ENCODE results near the gene CBX1.
"Not testable (repeated sequence)": the region's sequence is repeated elsewhere in the genome, so short reads cannot be mapped to it uniquely, and the experiment has no call there.

CBX1 gene

DNA sequence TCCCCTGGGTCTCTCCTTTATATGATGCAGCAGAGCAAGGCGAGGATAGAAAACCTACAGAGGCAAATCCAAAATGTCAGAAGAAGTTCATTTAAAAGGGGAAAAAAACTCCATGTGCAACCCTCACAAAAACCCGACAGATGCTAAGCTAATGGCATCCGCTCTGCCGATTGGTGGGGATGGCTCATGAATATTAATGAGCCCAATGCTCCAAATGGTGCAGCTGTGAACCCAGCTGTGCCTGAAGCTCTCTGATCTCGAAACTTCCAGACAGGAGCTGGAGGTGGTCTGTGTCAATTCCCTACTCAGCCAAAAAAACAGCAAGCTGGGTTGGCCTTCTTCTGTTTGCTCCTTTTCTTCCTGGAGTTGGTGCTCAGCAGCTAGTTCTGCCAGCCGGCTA, 21.8 kb upstream of the CBX1 start:
- no peak for DNase-seq (ENCODE audit: low read depth)

GRCh38 chr17:48122665-48123045, 21.4 kb upstream of the CBX1 start:
- DNase-seq (ENCODE audit: low read depth) = no peak

DNA sequence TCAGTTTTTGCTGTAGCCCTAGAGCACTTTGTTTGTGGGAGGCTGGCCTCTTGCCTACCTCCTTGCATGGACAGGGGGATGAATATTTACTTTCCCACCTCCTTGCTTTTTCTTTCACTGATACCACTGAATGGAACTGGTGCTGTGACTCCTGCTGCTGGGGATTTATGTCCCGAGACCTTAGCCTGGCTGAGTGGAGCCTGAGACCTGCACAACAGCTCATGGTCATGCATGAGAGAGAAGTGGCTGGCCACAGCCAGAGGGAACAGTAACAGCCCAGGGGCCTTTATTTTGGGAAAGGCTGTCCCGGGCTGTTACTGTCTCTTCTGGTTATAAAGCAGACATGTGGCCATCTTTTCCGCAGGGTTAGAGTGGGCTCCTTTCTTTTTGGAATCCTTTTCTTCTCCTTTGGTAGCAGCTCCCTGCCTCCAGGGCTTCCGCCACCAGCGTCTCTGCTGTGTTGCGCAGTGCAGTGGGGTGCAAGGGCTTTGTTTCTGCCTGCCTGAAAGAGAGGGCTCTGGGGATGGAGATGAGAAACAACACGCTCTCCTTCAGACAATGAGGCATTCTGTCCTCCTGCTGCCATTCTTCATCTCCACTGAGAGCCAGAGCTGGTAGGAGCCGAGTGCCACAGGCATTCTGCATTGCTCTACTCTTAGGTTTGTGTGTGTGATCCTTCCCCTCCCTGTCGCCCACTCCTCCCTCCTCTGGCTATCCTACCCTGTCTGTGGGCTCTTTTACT, 20.8 kb upstream of the CBX1 start:
- no peak for DNase-seq (ENCODE audit: low read depth)

DNA sequence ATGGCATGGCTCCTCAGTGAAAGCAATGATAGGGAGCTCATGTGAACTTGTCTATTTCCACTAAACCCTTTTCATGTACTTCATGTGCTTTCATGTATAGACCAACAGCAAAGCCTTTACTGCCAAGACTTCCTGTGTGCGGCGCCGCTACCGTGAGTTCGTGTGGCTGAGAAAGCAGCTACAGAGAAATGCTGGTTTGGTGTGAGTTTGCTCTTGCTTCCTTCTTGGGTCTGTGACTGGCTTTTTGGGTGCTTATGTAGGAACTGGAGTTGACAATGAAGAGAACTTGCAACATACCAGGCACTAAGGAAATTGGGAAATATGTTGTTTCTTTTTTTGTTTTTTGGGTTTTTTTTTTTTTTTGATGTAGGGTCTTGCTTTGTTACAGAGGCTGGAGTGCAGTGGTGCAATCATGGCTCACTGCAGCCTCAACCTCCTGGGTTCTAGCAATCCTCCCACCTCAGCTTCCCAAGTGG, 12.0 kb upstream of the CBX1 start:
- no peak for DNase-seq (ENCODE audit: low read depth)

DNA sequence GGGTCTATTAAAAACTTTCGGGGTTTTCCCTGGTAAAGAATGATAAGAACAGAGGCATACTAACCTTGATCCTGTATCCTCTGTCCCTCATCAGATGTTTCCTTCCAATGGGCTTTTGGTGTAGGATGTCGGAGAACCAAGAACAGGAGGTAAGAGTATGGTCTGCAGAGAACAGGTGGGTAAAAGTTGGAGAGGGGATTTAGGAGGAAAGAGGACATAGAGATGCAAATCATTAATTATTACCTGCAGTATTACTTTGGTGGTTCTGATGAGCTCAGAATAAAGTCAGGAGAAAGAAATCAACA, 10.6 kb upstream of the CBX1 start:
- no peak for DNase-seq (ENCODE audit: low read depth)

DNA sequence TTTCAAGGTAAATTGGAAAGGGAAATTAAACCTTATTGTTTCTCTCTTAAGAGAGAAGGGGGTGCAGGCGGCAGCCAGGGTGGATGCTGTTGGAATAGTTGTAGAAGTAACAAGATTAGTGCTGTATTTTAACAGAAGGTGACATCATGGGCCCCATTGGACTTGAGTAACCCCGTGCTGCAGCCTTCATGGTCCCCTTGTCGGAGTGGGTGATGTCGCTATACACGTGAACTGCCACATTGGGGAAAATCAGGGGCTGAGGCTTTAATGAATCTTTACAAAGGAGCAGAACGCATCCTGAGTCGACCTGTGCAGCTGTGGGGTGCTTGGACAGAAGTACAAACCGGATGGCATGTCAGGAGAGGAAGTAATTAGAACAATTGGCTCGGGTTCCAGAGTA, 9.5 kb upstream of the CBX1 start:
- DNase-seq (ENCODE audit: low read depth) = no peak

GRCh38 chr17:48107137-48108055, 6.1 kb upstream of the CBX1 start, which contains the start of gene SNX11:
TSS of gene SNX11 (plus strand) at chr17:48107766. CDS start at chr17:48112044, 4,278 bp downstream.
- DNase-seq (ENCODE audit: low read depth) = peak; percentile 91

- no peak for DNase-seq (ENCODE audit: low read depth)
These were observed 5.5 kb upstream of the CBX1 start for GRCh38 chr17:48106802-48107136.

DNA sequence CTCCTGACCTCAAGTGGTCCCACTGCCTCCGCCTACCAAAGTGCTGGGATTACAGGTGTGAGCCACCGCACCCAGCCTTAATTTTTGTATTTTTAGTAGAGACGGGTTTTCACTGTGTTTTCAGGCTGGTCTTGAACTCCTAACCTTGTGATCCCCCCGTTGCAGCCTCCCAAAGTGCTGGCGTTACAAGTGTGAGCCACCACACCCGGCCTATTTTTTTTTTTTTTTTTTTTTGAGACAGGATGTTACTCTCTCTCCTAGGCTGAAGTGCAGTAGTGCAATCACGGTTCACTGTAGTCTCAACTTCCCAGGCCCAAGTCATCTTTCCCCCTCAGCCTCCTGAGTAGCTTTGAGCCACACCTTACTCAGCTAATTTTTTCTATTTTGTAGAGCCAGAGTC, 3.2 kb upstream of the CBX1 start:
- no peak for DNase-seq (ENCODE audit: low read depth)

GRCh38 chr17:48102798-48103715, 1.8 kb upstream of the CBX1 start:
- no peak for DNase-seq (ENCODE audit: low read depth)

- DNase-seq (ENCODE audit: low read depth) = no peak
These were observed 919 bp upstream of the CBX1 start for GRCh38 chr17:48102043-48102750.

- no peak for DNase-seq (ENCODE audit: low read depth)
These were observed 677 bp downstream of the CBX1 start for GRCh38 chr17:48100591-48101011.

DNA sequence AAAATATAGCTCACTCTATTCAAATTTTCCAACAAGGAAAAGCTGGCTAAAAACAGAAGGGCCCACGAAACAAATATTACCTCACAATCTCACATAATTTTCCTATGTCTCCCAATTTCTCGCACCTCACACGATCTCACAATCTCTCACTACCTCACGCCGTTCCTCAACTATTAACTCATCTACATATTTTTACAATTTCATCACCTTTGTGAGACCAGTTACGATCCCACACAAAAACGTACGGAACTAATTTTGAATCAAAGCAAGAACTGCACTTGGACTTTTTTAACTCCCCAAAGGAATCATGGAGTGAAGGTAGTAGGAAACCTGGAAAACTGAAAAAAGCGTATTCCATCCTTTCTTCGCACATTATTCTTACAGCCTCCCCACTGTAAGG, 1.1 kb downstream of the CBX1 start:
- no peak for DNase-seq (ENCODE audit: low read depth)

DNA sequence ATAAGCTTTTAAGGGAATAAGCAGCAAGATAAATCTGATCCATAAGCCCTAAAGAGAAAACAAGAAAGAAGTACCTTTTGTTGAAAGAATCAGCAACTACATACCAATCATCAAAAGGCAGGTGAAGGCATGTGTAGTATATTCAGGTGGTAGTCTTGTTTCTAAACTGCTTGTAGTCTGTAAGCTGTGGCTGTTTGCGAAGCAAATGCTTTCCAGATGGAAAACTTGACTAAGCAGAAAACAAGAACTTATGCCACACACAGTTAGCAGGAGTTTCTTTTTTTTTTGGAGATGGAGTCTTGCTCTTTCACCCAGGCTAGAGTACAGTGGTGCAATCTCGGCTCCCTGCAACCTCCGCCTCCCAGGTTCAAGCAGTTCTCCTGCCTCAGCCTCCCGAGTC, 5.7 kb downstream of the CBX1 start:
- DNase-seq (ENCODE audit: low read depth) = no peak

GRCh38 chr17:48093341-48094045, 7.8 kb downstream of the CBX1 start:
- no peak for DNase-seq (ENCODE audit: low read depth)

GRCh38 chr17:48084932-48085331, 16.3 kb downstream of the CBX1 start:
- no peak for DNase-seq (ENCODE audit: low read depth)

DNA sequence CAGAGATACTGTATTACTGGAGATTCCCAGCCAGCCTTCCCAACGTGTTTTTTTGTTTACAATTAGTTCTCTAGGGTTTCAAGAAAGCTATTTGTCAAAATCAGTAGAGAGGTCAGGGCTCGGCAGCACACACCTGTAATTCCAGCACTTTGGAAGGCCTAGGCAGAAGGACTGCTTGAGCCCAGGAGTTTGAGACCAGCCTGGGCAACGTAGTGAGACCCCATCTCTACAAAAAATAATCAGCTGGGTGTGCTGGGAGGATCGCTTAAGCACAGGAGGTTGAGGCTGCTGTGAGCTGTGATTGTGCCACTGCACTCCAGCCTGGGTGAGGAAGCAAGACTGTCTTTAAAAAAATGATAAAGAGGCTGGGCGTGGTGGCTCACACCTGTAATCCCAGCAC, 19.4 kb downstream of the CBX1 start:
- DNase-seq (ENCODE audit: low read depth) = no peak

DNA sequence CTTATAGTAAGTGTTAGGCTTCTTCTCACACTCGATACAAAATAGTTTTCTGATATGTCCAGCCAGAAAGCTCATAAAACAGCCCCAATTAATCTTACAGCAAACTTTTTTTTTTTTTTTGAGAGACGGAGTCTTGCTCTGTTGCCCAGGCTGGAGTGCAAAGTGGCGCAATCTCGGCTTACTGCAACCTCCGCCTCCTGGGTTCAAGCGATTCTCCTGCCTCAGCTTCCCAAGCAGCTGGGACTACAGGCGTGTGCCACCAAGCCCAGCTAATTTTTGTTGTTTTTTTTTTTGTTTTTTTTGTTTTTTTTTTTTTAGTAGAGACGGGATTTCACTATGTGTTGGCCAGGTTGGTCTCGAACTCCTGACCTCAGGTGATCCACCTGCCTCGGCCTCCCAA, 24.1 kb downstream of the CBX1 start:
- not testable (repeated sequence) for DNase-seq (ENCODE audit: low read depth)

DNA sequence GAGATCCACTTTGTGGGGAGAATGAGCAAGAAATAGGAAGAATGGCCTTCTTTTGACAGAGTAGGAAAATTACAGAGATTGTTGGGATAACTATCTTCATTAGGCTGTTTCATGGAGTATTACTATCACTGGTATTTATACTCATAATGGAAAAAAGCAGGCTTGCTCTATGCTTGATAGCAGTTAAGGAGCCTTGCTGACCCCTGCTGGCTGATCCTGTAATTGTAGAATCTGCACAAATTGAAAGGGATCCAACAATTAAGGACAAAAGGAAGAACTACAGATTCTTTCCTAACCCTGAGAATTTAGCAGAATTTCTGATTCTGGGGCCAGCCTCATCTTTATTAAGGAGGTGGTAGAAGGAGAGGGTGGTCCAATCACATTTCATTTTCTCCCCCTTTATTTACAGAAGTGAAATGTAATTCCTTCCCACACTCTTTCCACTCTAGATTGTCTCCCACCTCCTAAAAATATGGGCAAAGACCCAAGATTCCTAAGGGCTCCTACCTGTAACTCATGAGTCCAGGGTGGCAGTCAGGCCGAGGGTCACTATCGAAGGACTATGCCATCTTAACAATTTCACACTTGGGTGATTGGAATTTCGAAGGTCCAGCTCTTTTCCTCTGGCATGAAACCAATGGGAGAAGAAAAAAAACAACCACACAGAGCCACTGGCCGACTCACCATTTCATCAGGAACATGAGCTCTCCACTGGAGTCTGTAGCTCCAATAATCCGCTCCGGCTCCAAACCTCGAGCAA, 26.8 kb downstream of the CBX1 start:
- DNase-seq (ENCODE audit: low read depth) = peak; percentile 45

- not testable (repeated sequence) for DNase-seq (ENCODE audit: low read depth)
These were observed 27.6 kb downstream of the CBX1 start for GRCh38 chr17:48073566-48074094.

Measured in activated T-helper 9 cell treated with anti-CD3 and anti-CD28 coated beads, Interleukin-2, amount 50 U/mL, for 16 hours (primary cell).